GM23338 (cell line): Measurements from ENCODE around the gene UPK2. TPM values are rescaled to one million over a fixed set of nuclear protein-coding genes. Genes with fewer than 3 reads are reported as not detected.

ENCODE experiments used
- ATAC-seq: fragments of 200-7000 bp; cut with Tn5 transposase; 3 replicates; pipeline ENCODE4 v1.9.1; 2020
- DNase-seq: peaks from one replicate; pipeline ENCODE4 v3.0.0-alpha.2; 2015; ENCODE audit warnings: low spot score
- H2AFZ ChIP-seq: fragments of 200-600 bp; sonication (generic); 2 replicates; pipeline ENCODE4 v1.8.0; 2016; ENCODE audit warnings: antibody characterized with exemption, mild to moderate bottlenecking, moderate library complexity
- H3F3A ChIP-seq: fragments of 200-600 bp; sonication (generic); replicated peaks from 2 replicates; pipeline ENCODE4 v1.8.0; 2017; ENCODE audit warnings: antibody characterized with exemption, mixed run types, low read depth
- H3K27ac ChIP-seq: fragments of 200-600 bp; sonication (generic); 2 replicates; pipeline ENCODE4 v1.6.1; 2016; ENCODE audit warnings: low read depth
- H3K27me3 ChIP-seq: fragments of 200-600 bp; sonication (generic); 2 replicates; pipeline ENCODE4 v1.8.0; 2016; ENCODE audit warnings: mild to moderate bottlenecking, mixed run types, moderate library complexity; ENCODE audit not compliant: insufficient read depth
- H3K36me3 ChIP-seq: fragments of 200-600 bp; sonication (generic); 2 replicates; pipeline ENCODE4 v1.8.0; 2016; ENCODE audit warnings: mild to moderate bottlenecking; ENCODE audit not compliant: insufficient read depth
- H3K4me1 ChIP-seq: fragments of 200-600 bp; sonication (generic); 2 replicates; pipeline ENCODE4 v1.8.0; 2016; ENCODE audit warnings: mild to moderate bottlenecking, moderate library complexity; ENCODE audit not compliant: insufficient read depth
- H3K4me2 ChIP-seq: fragments of 200-600 bp; sonication (generic); 2 replicates; pipeline ENCODE4 v1.7.1; 2017; ENCODE audit warnings: mixed run types
- H3K4me3 ChIP-seq: fragments of 200-600 bp; sonication (generic); 2 replicates; pipeline ENCODE4 v1.6.1; 2016; ENCODE audit warnings: mixed run types
- H3K79me2 ChIP-seq: fragments of 200-600 bp; sonication (generic); replicated peaks from 2 replicates; pipeline ENCODE4 v1.8.0; 2017; ENCODE audit warnings: mild to moderate bottlenecking; ENCODE audit not compliant: insufficient read depth
- H3K9me2 ChIP-seq: fragments of 200-600 bp; sonication (generic); 2 replicates; pipeline ENCODE4 v1.8.0; 2017; ENCODE audit not compliant: insufficient read depth
- H4K20me1 ChIP-seq: fragments of 200-600 bp; sonication (generic); replicated peaks from 2 replicates; pipeline ENCODE4 v1.8.0; 2017; ENCODE audit warnings: mild to moderate bottlenecking; ENCODE audit not compliant: insufficient read depth
- H3K27ac Mint-ChIP-seq: 2 replicates; pipeline ENCODE4 v1.8.0; 2020; ENCODE audit warnings: inconsistent platforms, mild to moderate bottlenecking, moderate library complexity, mixed read lengths
- H3K27me3 Mint-ChIP-seq: 3 replicates; pipeline ENCODE4 v1.8.0; 2022; ENCODE audit warnings: low read depth, mild to moderate bottlenecking, moderate library complexity, mixed read lengths, inconsistent platforms; ENCODE audit not compliant: insufficient read depth, poor library complexity
- H3K36me3 Mint-ChIP-seq: 3 replicates; pipeline ENCODE4 v1.8.0; 2021; ENCODE audit warnings: low read depth, mild to moderate bottlenecking, inconsistent platforms, moderate library complexity, mixed read lengths
- H3K4me1 Mint-ChIP-seq: 3 replicates; pipeline ENCODE4 v1.8.0; 2020; ENCODE audit warnings: mild to moderate bottlenecking, inconsistent platforms, mixed read lengths
- H3K4me3 Mint-ChIP-seq: 3 replicates; pipeline ENCODE4 v1.8.0; 2021; ENCODE audit warnings: moderate library complexity, mild to moderate bottlenecking, inconsistent platforms, mixed read lengths
- H3K9me3 Mint-ChIP-seq: 3 replicates; pipeline ENCODE4 v1.8.0; 2020; ENCODE audit warnings: moderate library complexity, mild to moderate bottlenecking, inconsistent platforms, mixed read lengths
- CREB1 ChIP-seq: fragments of 250-450 bp; sonication (Bioruptor Pico); IDR thresholded peaks from 2 replicates; pipeline ENCODE4 v1.5.0; 2020; ENCODE audit warnings: low read depth, mild to moderate bottlenecking, moderate library complexity
- EZH2 ChIP-seq: fragments of 200-600 bp; sonication (generic); IDR thresholded peaks from one replicate; pipeline ENCODE4 v1.8.0; 2017; ENCODE audit warnings: antibody characterized with exemption, mild to moderate bottlenecking, low read depth; ENCODE audit not compliant: unreplicated experiment
- EZH2phosphoT487 ChIP-seq: fragments of 200-600 bp; sonication (generic); IDR thresholded peaks from one replicate; pipeline ENCODE4 v1.8.1; 2018; ENCODE audit warnings: antibody characterized with exemption; ENCODE audit not compliant: unreplicated experiment
- JUNB ChIP-seq: IDR thresholded peaks from one replicate; pipeline ENCODE4 v1.6.1; 2016; ENCODE audit warnings: antibody characterized with exemption; ENCODE audit not compliant: unreplicated experiment
- NANOG ChIP-seq: IDR thresholded peaks from 2 replicates; pipeline ENCODE4 v1.6.1; 2016; ENCODE audit warnings: antibody characterized with exemption, borderline replicate concordance
- POLR2AphosphoS5 ChIP-seq: IDR thresholded peaks from 2 replicates; pipeline ENCODE4 v1.6.1; 2016; ENCODE audit warnings: antibody characterized with exemption, low read depth
- STAT1 ChIP-seq: IDR thresholded peaks from one replicate; pipeline ENCODE4 v1.6.1; 2016; ENCODE audit warnings: antibody characterized with exemption; ENCODE audit not compliant: unreplicated experiment
- ZNF114 ChIP-seq: fragments of 250-450 bp; sonication (Bioruptor Pico); IDR thresholded peaks from 2 replicates; pipeline ENCODE4 v1.5.0; 2020; ENCODE audit warnings: mild to moderate bottlenecking, moderate library complexity
- ZNF331 ChIP-seq: fragments of 250-450 bp; sonication (Bioruptor Pico); IDR thresholded peaks from 2 replicates; pipeline ENCODE4 v1.5.0; 2020; ENCODE audit warnings: low read depth, mild to moderate bottlenecking, moderate library complexity
- ZNF462 ChIP-seq: fragments of 250-450 bp; sonication (Bioruptor Pico); IDR thresholded peaks from 2 replicates; pipeline ENCODE4 v1.5.0; 2020; ENCODE audit warnings: mild to moderate bottlenecking, moderate library complexity
- polyA plus RNA-seq: library from polyadenylated mRNA; unstranded; fragments of >200 nt; fragmentation: Nextera tagmentation; extraction: Ambion mirVana; gene quantifications from 2 replicates; pipeline ENCODE4 v1.2.1, GENCODE V29; 2016
- total RNA-seq: library from RNA; depleted of rRNA; stranded (reverse); fragments of >200 nt; shearing (Covaris generic); gene quantifications from 2 replicates; pipeline ENCODE4 v1.2.3, GENCODE V29; 2014
- TF ChIP-seq, protein P1 (sequence below): IDR thresholded peaks from one replicate; pipeline ENCODE4 v1.6.1; 2018; ENCODE audit warnings: antibody characterized with exemption; ENCODE audit not compliant: unreplicated experiment
- TF ChIP-seq, protein P2 (sequence below), 2 experiments: fragments of 200-600 bp in 1 of 2; sonication (generic) in 1 of 2; conservative IDR thresholded peaks; 2 replicates each; pipeline versions ENCODE4 v1.5.1 to v1.6.1; 2016 to 2017; ENCODE audit warnings: antibody characterized with exemption in 2 of 2, low read depth in 2 of 2, mild to moderate bottlenecking in 2 of 2, moderate library complexity in 1 of 2
- TF ChIP-seq, protein P3 (sequence below): IDR thresholded peaks from 2 replicates; pipeline ENCODE4 v1.6.1; 2016; ENCODE audit warnings: antibody characterized with exemption

Gene UPK2
- total and polyA plus RNA-seq, 2 experiments from 2014 or later, result 0.74 TPM; not detected in 1

- Mint-ChIP-seq H3K36me3 (peaks cover 3% of the 10 kb centered on the region; the same call in 1 of the 3 replicates), H3K9me3 (no peaks in the 10 kb centered on the region), H3K4me3 (peak overlapping the region; percentile 94), H3K4me1 (peaks cover 39% of the 10 kb centered on the region), H3K27ac (peak overlapping the region; percentile 90), H3K27me3 (peaks cover 22% of the 10 kb centered on the region)
- H3K4me1 ChIP-seq, result peaks cover 25% of the 10 kb centered on the region
- H3K4me2 ChIP-seq, result peak overlapping the region; percentile 97
- no peaks in the 10 kb centered on the region; the same call in 1 of the 2 replicates for H3F3A ChIP-seq
- H2AFZ ChIP-seq, result no peak overlapping the region
- H3K9me2 ChIP-seq, result no peaks in the 10 kb centered on the region
- DNase-seq (peak; percentile 99), ATAC-seq (peak; percentile 66)
- TF ChIP-seq EZH2 (no peak), JUNB (no peak), POLR2AphosphoS5 (peak; percentile 69), EZH2phosphoT487 (no peak), STAT1 (no peak), ZNF114 (CRISPR knock-in tag) (no peak), ZNF331 (CRISPR knock-in tag) (no peak), CREB1 (CRISPR knock-in tag) (peak; percentile 41; the same call in 1 of the 2 replicates), ZNF462 (CRISPR knock-in tag) (no peak), NANOG (0 out of 2 replicates have a peak, but pooled peaks have one; percentile 25)
- TF ChIP-seq, protein P1, sequence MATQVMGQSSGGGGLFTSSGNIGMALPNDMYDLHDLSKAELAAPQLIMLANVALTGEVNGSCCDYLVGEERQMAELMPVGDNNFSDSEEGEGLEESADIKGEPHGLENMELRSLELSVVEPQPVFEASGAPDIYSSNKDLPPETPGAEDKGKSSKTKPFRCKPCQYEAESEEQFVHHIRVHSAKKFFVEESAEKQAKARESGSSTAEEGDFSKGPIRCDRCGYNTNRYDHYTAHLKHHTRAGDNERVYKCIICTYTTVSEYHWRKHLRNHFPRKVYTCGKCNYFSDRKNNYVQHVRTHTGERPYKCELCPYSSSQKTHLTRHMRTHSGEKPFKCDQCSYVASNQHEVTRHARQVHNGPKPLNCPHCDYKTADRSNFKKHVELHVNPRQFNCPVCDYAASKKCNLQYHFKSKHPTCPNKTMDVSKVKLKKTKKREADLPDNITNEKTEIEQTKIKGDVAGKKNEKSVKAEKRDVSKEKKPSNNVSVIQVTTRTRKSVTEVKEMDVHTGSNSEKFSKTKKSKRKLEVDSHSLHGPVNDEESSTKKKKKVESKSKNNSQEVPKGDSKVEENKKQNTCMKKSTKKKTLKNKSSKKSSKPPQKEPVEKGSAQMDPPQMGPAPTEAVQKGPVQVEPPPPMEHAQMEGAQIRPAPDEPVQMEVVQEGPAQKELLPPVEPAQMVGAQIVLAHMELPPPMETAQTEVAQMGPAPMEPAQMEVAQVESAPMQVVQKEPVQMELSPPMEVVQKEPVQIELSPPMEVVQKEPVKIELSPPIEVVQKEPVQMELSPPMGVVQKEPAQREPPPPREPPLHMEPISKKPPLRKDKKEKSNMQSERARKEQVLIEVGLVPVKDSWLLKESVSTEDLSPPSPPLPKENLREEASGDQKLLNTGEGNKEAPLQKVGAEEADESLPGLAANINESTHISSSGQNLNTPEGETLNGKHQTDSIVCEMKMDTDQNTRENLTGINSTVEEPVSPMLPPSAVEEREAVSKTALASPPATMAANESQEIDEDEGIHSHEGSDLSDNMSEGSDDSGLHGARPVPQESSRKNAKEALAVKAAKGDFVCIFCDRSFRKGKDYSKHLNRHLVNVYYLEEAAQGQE, result no peak
- TF ChIP-seq, protein P2, sequence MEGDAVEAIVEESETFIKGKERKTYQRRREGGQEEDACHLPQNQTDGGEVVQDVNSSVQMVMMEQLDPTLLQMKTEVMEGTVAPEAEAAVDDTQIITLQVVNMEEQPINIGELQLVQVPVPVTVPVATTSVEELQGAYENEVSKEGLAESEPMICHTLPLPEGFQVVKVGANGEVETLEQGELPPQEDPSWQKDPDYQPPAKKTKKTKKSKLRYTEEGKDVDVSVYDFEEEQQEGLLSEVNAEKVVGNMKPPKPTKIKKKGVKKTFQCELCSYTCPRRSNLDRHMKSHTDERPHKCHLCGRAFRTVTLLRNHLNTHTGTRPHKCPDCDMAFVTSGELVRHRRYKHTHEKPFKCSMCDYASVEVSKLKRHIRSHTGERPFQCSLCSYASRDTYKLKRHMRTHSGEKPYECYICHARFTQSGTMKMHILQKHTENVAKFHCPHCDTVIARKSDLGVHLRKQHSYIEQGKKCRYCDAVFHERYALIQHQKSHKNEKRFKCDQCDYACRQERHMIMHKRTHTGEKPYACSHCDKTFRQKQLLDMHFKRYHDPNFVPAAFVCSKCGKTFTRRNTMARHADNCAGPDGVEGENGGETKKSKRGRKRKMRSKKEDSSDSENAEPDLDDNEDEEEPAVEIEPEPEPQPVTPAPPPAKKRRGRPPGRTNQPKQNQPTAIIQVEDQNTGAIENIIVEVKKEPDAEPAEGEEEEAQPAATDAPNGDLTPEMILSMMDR (conservative IDR thresholded peaks at IDR 0.05; ENCODE audit: low read depth in 2 of 2), result peak; percentile 85 to 89
- TF ChIP-seq, protein P3, sequence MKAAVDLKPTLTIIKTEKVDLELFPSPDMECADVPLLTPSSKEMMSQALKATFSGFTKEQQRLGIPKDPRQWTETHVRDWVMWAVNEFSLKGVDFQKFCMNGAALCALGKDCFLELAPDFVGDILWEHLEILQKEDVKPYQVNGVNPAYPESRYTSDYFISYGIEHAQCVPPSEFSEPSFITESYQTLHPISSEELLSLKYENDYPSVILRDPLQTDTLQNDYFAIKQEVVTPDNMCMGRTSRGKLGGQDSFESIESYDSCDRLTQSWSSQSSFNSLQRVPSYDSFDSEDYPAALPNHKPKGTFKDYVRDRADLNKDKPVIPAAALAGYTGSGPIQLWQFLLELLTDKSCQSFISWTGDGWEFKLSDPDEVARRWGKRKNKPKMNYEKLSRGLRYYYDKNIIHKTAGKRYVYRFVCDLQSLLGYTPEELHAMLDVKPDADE, result 0 out of 2 replicates have a peak, but pooled peaks have one; percentile 28
- no peaks in the 10 kb centered on the region for H3K36me3 ChIP-seq
- peak overlapping the region; percentile 99 for H3K4me3 ChIP-seq
- H3K27me3 ChIP-seq, result peaks cover 13% of the 10 kb centered on the region
- peaks cover 2% of the 10 kb centered on the region for H3K79me2 ChIP-seq
- peak overlapping the region; percentile 82 for H3K27ac ChIP-seq
- no peaks in the 10 kb centered on the region for H4K20me1 ChIP-seq
Observed at GRCh38 chr11:118930094-118930712, 25.9 kb upstream of the UPK2 start.
